ENCODE data around the gene HNMT.

DNA sequence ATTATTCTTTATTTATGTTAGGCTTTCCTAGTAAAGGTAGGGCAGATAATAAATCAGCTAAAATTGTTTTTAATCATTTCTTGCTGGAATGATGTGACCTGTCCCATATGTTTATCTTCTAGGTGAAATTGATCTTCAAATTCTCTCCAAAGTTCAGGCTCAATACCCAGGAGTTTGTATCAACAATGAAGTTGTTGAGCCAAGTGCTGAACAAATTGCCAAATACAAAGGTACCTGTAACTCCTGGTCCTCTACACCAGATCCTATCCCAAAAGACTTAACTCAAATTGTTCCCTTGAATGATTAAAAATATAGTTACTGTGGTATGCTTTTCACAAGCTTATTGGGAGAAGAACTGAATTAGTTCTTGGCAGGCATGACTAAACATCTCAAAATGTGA lies 36.5 kb downstream of the HNMT start:
- TF ChIP-seq, protein P1, sequence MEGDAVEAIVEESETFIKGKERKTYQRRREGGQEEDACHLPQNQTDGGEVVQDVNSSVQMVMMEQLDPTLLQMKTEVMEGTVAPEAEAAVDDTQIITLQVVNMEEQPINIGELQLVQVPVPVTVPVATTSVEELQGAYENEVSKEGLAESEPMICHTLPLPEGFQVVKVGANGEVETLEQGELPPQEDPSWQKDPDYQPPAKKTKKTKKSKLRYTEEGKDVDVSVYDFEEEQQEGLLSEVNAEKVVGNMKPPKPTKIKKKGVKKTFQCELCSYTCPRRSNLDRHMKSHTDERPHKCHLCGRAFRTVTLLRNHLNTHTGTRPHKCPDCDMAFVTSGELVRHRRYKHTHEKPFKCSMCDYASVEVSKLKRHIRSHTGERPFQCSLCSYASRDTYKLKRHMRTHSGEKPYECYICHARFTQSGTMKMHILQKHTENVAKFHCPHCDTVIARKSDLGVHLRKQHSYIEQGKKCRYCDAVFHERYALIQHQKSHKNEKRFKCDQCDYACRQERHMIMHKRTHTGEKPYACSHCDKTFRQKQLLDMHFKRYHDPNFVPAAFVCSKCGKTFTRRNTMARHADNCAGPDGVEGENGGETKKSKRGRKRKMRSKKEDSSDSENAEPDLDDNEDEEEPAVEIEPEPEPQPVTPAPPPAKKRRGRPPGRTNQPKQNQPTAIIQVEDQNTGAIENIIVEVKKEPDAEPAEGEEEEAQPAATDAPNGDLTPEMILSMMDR (IDR thresholded peaks at IDR 0.05; ENCODE audit: insufficient read depth, low read length, poor library complexity, severe bottlenecking): no peak
- TF ChIP-seq EZH2phosphoT487 (conservative IDR thresholded peaks at IDR 0.05; ENCODE audit: low read length): no peak
